ENCODE measurements around the gene SLC1A2.
A peak's percentile ranks its signal among the peaks of the same experiment; 100 is the strongest.

Gene SLC1A2

GRCh38 chr11:35412285-35412684, 7.1 kb downstream of the SLC1A2 start:
- DNase-seq, result peak; percentile 5

- DNase-seq, result no peak
Observed at GRCh38 chr11:35407041-35407440, 12.3 kb downstream of the SLC1A2 start.

- no peak for DNase-seq
Observed at GRCh38 chr11:35404388-35404775, 15.0 kb downstream of the SLC1A2 start.

GRCh38 chr11:35403765-35404387, 15.5 kb downstream of the SLC1A2 start:
- no peak for DNase-seq

- DNase-seq, result no peak
Observed at GRCh38 chr11:35402751-35403660, 16.4 kb downstream of the SLC1A2 start.

GRCh38 chr11:35398881-35399280, 20.5 kb downstream of the SLC1A2 start:
- DNase-seq, result no peak

GRCh38 chr11:35394941-35395340, 24.4 kb downstream of the SLC1A2 start:
- no peak for DNase-seq

- no peak for DNase-seq
Observed at GRCh38 chr11:35393098-35393497, 26.3 kb downstream of the SLC1A2 start.

GRCh38 chr11:35391922-35392688, 27.3 kb downstream of the SLC1A2 start:
- peak; percentile 63 for DNase-seq

- DNase-seq, result peak; percentile 0
Observed at GRCh38 chr11:35390737-35391682, 28.3 kb downstream of the SLC1A2 start.

GRCh38 chr11:35389897-35390465, 29.4 kb downstream of the SLC1A2 start:
- no peak for DNase-seq

- no peak for DNase-seq
Observed at GRCh38 chr11:35389112-35389511, 30.2 kb downstream of the SLC1A2 start.

- DNase-seq, result no peak
Observed at GRCh38 chr11:35388061-35388460, 31.3 kb downstream of the SLC1A2 start.

GRCh38 chr11:35387111-35387982, 32.0 kb downstream of the SLC1A2 start:
- DNase-seq, result no peak

- DNase-seq, result no peak
Observed at GRCh38 chr11:35383953-35384352, 35.4 kb downstream of the SLC1A2 start.

GRCh38 chr11:35381709-35382322, 37.5 kb downstream of the SLC1A2 start:
- DNase-seq, result no peak

GRCh38 chr11:35380603-35381002, 38.8 kb downstream of the SLC1A2 start:
- DNase-seq, result no peak

GRCh38 chr11:35377262-35377661, 42.1 kb downstream of the SLC1A2 start:
- DNase-seq, result no peak

- no peak for DNase-seq
Observed at GRCh38 chr11:35376613-35377012, 42.7 kb downstream of the SLC1A2 start.

- DNase-seq, result no peak
Observed at GRCh38 chr11:35376118-35376510, 43.2 kb downstream of the SLC1A2 start.

Measured in NCI-H1105 (cell line).